ENCODE measurements around the gene PRCD.

GRCh38 chr17:76554131-76554530, 14.3 kb downstream of the PRCD start:
- TF ChIP-seq RAD21 (IDR thresholded peaks at IDR 0.05; ENCODE audit: low read length), result no peak
- no peak for TF ChIP-seq CTCF (IDR thresholded peaks at IDR 0.05)
- no peak for TF ChIP-seq EZH2phosphoT487 (IDR thresholded peaks at IDR 0.05; ENCODE audit: borderline replicate concordance, low read depth)
- TF ChIP-seq SIN3A (IDR thresholded peaks at IDR 0.05; ENCODE audit: borderline replicate concordance, low read depth, low read length), result no peak
- no peak for TF ChIP-seq EP300 (IDR thresholded peaks at IDR 0.05; ENCODE audit: borderline replicate concordance in 1 of 2, low read depth in 1 of 2, low read length in 1 of 2)
- no peak for TF ChIP-seq SMC3 (IDR thresholded peaks at IDR 0.05; ENCODE audit: low read depth, low read length)
- TF ChIP-seq FOXM1 (IDR thresholded peaks at IDR 0.05; ENCODE audit: low read depth), result no peak

Measured in SK-N-SH (cell line).